Measurements from ENCODE around the gene TRAPPC11. TPM values are rescaled to one million over a fixed set of nuclear protein-coding genes. Genes with fewer than 3 reads are reported as not detected.

The TRAPPC11 gene
- total and polyA plus RNA-seq, 2 of the 13 experiments (the other 11 are each of a cell fraction or from before 2014, with no cell fraction given): 18.0 to 23.2 TPM

DNA sequence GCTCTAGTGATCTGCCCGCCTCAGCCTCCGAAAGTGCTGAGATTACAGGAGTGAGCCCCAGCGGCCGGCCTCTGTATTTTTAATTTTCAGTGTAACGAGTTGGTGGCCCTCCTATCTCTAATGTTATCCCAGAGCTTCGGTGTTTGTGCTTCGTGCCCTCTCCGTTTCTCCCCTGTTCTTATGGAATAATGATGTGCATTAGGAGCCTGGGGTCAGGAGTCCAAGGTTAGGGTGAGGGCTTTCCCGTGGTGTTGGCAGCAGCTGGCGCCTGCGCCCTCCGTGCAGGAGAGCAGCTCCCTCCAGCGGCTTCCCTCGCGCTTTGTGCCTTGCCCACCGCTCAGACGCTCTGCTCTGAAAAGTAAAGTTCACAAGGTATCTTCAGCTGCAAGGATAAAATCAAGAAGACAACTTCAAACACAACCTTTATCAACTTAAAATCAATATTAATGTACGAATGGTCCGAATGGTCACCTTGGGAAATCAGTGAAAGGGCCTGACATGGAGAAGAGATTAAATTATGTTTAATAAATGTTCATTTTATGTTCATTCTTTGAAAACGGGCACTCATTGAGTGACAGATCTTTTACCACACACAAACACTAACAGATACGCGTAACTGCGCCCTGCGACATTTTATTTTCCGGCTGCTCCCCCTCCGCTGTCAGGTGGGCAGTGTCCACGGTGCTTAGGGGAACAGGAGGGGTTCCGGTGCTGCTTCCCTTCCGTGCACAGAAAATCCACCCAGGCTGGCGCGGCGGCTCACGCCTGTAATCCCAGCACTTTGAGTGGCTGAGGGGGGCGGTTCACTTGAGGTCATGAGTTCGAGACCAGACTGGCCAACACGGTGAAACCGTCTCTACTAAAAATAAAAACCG lies 62.4 kb downstream of the TRAPPC11 start (continued):
- no peak for TF ChIP-seq THAP7 (CRISPR knock-in tag; IDR thresholded peaks at IDR 0.05)
- TF ChIP-seq ZSCAN29 (CRISPR knock-in tag; conservative IDR thresholded peaks at IDR 0.05): no peak
- TF ChIP-seq ZNF550 (CRISPR knock-in tag; IDR thresholded peaks at IDR 0.05; ENCODE audit: borderline replicate concordance): no peak
- no peak for TF ChIP-seq NFIB (CRISPR knock-in tag; IDR thresholded peaks at IDR 0.05; ENCODE audit: borderline replicate concordance)
- TF ChIP-seq ZNF746 (CRISPR knock-in tag; IDR thresholded peaks at IDR 0.05): no peak
- TF ChIP-seq TEAD3 (CRISPR knock-in tag; optimal IDR thresholded peaks at IDR 0.05; ENCODE audit: borderline replicate concordance): peak; percentile 33
- TF ChIP-seq, protein P1, sequence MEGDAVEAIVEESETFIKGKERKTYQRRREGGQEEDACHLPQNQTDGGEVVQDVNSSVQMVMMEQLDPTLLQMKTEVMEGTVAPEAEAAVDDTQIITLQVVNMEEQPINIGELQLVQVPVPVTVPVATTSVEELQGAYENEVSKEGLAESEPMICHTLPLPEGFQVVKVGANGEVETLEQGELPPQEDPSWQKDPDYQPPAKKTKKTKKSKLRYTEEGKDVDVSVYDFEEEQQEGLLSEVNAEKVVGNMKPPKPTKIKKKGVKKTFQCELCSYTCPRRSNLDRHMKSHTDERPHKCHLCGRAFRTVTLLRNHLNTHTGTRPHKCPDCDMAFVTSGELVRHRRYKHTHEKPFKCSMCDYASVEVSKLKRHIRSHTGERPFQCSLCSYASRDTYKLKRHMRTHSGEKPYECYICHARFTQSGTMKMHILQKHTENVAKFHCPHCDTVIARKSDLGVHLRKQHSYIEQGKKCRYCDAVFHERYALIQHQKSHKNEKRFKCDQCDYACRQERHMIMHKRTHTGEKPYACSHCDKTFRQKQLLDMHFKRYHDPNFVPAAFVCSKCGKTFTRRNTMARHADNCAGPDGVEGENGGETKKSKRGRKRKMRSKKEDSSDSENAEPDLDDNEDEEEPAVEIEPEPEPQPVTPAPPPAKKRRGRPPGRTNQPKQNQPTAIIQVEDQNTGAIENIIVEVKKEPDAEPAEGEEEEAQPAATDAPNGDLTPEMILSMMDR (CRISPR knock-in tag; IDR thresholded peaks at IDR 0.05): peak; percentile 93
- no peak for TF ChIP-seq ZNF879 (CRISPR knock-in tag; IDR thresholded peaks at IDR 0.05)
- 0 out of 2 replicates have a peak, but pooled peaks have one; percentile 27 for TF ChIP-seq ZNF766 (CRISPR knock-in tag; IDR thresholded peaks at IDR 0.05; ENCODE audit: borderline replicate concordance)
- no peak for TF ChIP-seq FOSL1 (CRISPR knock-in tag; IDR thresholded peaks at IDR 0.05; ENCODE audit: borderline replicate concordance)
- TF ChIP-seq NFKBIZ (CRISPR knock-in tag; IDR thresholded peaks at IDR 0.05): no peak
- no peak for TF ChIP-seq ZNF333 (CRISPR knock-in tag; IDR thresholded peaks at IDR 0.05; ENCODE audit: borderline replicate concordance)
- TF ChIP-seq ZNF839 (CRISPR knock-in tag; IDR thresholded peaks at IDR 0.05; ENCODE audit: borderline replicate concordance): no peak
- TF ChIP-seq CSRNP2 (CRISPR knock-in tag; conservative IDR thresholded peaks at IDR 0.05; ENCODE audit: low read depth): no peak
- TF ChIP-seq ZBTB42 (CRISPR knock-in tag; IDR thresholded peaks at IDR 0.05): no peak
- TF ChIP-seq, protein P2, sequence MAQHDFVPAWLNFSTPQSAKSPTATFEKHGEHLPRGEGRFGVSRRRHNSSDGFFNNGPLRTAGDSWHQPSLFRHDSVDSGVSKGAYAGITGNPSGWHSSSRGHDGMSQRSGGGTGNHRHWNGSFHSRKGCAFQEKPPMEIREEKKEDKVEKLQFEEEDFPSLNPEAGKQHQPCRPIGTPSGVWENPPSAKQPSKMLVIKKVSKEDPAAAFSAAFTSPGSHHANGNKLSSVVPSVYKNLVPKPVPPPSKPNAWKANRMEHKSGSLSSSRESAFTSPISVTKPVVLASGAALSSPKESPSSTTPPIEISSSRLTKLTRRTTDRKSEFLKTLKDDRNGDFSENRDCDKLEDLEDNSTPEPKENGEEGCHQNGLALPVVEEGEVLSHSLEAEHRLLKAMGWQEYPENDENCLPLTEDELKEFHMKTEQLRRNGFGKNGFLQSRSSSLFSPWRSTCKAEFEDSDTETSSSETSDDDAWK (CRISPR knock-in tag; IDR thresholded peaks at IDR 0.05): no peak
- no peak for TF ChIP-seq SCMH1 (CRISPR knock-in tag; IDR thresholded peaks at IDR 0.05; ENCODE audit: borderline replicate concordance)
- TF ChIP-seq ZNF674 (CRISPR knock-in tag; IDR thresholded peaks at IDR 0.05; ENCODE audit: low read depth): no peak
- 0 out of 2 replicates have a peak, but pooled peaks have one; percentile 31 for TF ChIP-seq FOXK1 (CRISPR knock-in tag; IDR thresholded peaks at IDR 0.05; ENCODE audit: borderline replicate concordance, low read depth)
- TF ChIP-seq CHD4 (IDR thresholded peaks at IDR 0.05; ENCODE audit: borderline replicate concordance, low read length): no peak
- TF ChIP-seq, protein P3, sequence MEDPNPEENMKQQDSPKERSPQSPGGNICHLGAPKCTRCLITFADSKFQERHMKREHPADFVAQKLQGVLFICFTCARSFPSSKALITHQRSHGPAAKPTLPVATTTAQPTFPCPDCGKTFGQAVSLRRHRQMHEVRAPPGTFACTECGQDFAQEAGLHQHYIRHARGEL (CRISPR knock-in tag; IDR thresholded peaks at IDR 0.05): no peak
- no peak for TF ChIP-seq NFATC3 (CRISPR knock-in tag; IDR thresholded peaks at IDR 0.05)
- TF ChIP-seq NFIC (IDR thresholded peaks at IDR 0.05; ENCODE audit: low read length): peak; percentile 66
- no peak for TF ChIP-seq KDM3A (CRISPR knock-in tag; IDR thresholded peaks at IDR 0.05; ENCODE audit: low read depth)
- TF ChIP-seq ZSCAN30 (CRISPR knock-in tag; IDR thresholded peaks at IDR 0.05): no peak
